ENCODE measurements around the gene GLT1D1.
"Not testable (repeated sequence)": the region's sequence is repeated elsewhere in the genome, so short reads cannot be mapped to it uniquely, and the experiment has no call there.

GLT1D1 gene

GRCh38 chr12:128852885-128853599 lies at the start of gene GLT1D1:
TSS of gene GLT1D1 (plus strand) at chr12:128853478. CDS start at chr12:128853582, 104 bp downstream.
- DNase-seq (ENCODE audit: low read depth in 2 of 3, low spot score in 2 of 3) = no peak

GRCh38 chr12:128803788-128804187 lies 49.5 kb upstream of the GLT1D1 start:
- DNase-seq (ENCODE audit: low read depth in 2 of 3, low spot score in 2 of 3) = no peak

- DNase-seq (ENCODE audit: low read depth in 2 of 3, low spot score in 2 of 3) = no peak
Measured at GRCh38 chr12:128804762-128805161, 48.5 kb upstream of the GLT1D1 start.

- not testable (repeated sequence) for DNase-seq (ENCODE audit: low read depth in 2 of 3, low spot score in 2 of 3)
Measured at GRCh38 chr12:128805406-128805805, 47.9 kb upstream of the GLT1D1 start.

- DNase-seq (ENCODE audit: low read depth in 2 of 3, low spot score in 2 of 3) = no peak
Measured at GRCh38 chr12:128806573-128806972, 46.7 kb upstream of the GLT1D1 start.

- no peak for DNase-seq (ENCODE audit: low read depth in 2 of 3, low spot score in 2 of 3)
Measured at GRCh38 chr12:128807161-128807724, 46.0 kb upstream of the GLT1D1 start.

GRCh38 chr12:128808651-128809050 lies 44.6 kb upstream of the GLT1D1 start:
- DNase-seq (ENCODE audit: low read depth in 2 of 3, low spot score in 2 of 3) = no peak

- DNase-seq (ENCODE audit: low read depth in 2 of 3, low spot score in 2 of 3) = no peak
Measured at GRCh38 chr12:128810182-128811127, 42.8 kb upstream of the GLT1D1 start.

- DNase-seq (ENCODE audit: low read depth in 2 of 3, low spot score in 2 of 3) = no peak
Measured at GRCh38 chr12:128811806-128812205, 41.5 kb upstream of the GLT1D1 start.

- no peak for DNase-seq (ENCODE audit: low read depth in 2 of 3, low spot score in 2 of 3)
Measured at GRCh38 chr12:128813392-128813791, 39.9 kb upstream of the GLT1D1 start.

- DNase-seq (ENCODE audit: low read depth in 2 of 3, low spot score in 2 of 3) = no peak
Measured at GRCh38 chr12:128813883-128814282, 39.4 kb upstream of the GLT1D1 start.

- no peak for DNase-seq (ENCODE audit: low read depth in 2 of 3, low spot score in 2 of 3)
Measured at GRCh38 chr12:128814411-128815261, 38.6 kb upstream of the GLT1D1 start.

- no peak for DNase-seq (ENCODE audit: low read depth in 2 of 3, low spot score in 2 of 3)
Measured at GRCh38 chr12:128815779-128816642, 37.3 kb upstream of the GLT1D1 start.

GRCh38 chr12:128816643-128816920 lies 36.7 kb upstream of the GLT1D1 start:
- no peak for DNase-seq (ENCODE audit: low read depth in 2 of 3, low spot score in 2 of 3)

- no peak for DNase-seq (ENCODE audit: low read depth in 2 of 3, low spot score in 2 of 3)
Measured at GRCh38 chr12:128817111-128818015, 35.9 kb upstream of the GLT1D1 start.

GRCh38 chr12:128818065-128819022 lies 34.9 kb upstream of the GLT1D1 start:
- DNase-seq (ENCODE audit: low read depth in 2 of 3, low spot score in 2 of 3) = no peak

- DNase-seq (ENCODE audit: low read depth in 2 of 3, low spot score in 2 of 3) = no peak
Measured at GRCh38 chr12:128819293-128820144, 33.8 kb upstream of the GLT1D1 start.

Measured in activated CD8-positive, alpha-beta memory T cell treated with anti-CD3 and anti-CD28 coated beads for 48 hours (primary cell).